ENCODE measurements around the gene RSAD1. TPM values are rescaled to one million over a fixed set of nuclear protein-coding genes. Genes with fewer than 3 reads are reported as not detected.

The RSAD1 gene
- total and polyA plus RNA-seq, 2 donors (not counting 3 experiments of a cell fraction or from before 2014, with no cell fraction given): 20.3 to 35.5 TPM

DNA sequence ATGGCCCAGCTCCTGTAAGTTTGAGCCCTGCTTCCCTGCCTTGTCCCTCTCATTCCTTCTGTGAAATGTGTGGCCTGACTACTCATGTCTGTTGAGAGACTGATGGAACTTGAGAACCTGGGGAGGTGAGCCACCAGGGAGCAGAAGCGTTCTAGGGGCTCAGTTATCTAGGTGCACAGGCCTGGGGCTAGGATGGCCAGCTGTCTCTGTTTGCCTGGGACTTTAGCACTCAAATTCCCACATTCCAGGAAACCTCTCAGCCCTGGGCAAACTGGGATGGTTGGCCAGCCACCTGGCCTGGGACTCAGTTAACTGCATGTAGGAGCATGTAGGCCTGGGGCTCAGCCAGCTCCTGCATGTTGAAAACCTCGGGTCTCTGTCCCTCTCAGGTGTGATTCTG lies 44.5 kb downstream of the RSAD1 start:
- dilution Hi-C loops (cut with MboI; ENCODE audit: extremely low pct_ligation_motif_present, low sequenced_read_pairs): no loop called here
- CTCF ChIA-PET: no interaction called here

More for the DNA sequence above, 44.5 kb downstream of the RSAD1 start:
- DNase-seq (ENCODE audit: low read depth, low spot score) (no peak), FAIRE-seq (no peak)
- H2AFZ ChIP-seq (ENCODE audit: low read depth, low read length): no peak overlapping the region
- H4K20me1 ChIP-seq (replicated peaks; ENCODE audit: control insufficient read depth, extremely low read depth, insufficient read depth, low read length): no peaks in the 10 kb centered on the region
- no peak overlapping the region for H3K4me3 ChIP-seq (replicated peaks in 1 of 3; ENCODE audit: insufficient read depth in 1 of 3, low read depth in 1 of 3, low read length in 3 of 3)
- H3K9me1 ChIP-seq (replicated peaks; ENCODE audit: control insufficient read depth, extremely low read depth, insufficient read depth, low read length): no peaks in the 10 kb centered on the region
- H3K9ac ChIP-seq (replicated peaks; ENCODE audit: extremely low read depth, insufficient read depth, low read length): no peak overlapping the region
- POLR2A ChIA-PET: no interaction called here
- intact Hi-C loops (cut with micrococcal nuclease): no loop called here
- no peak overlapping the region for H3K4me2 ChIP-seq (ENCODE audit: insufficient read depth, low read length)
- peaks cover 0 to 1% of the 10 kb centered on the region in 2 experiments for H3K27me3 ChIP-seq (ENCODE audit: control insufficient read depth in 2 of 2, insufficient read depth in 2 of 2, low read length in 2 of 2)
- no peaks in the 10 kb centered on the region for H3K79me2 ChIP-seq (ENCODE audit: control insufficient read depth, insufficient read depth, low read length)
- no peaks in the 10 kb centered on the region for H3K36me3 ChIP-seq (ENCODE audit: control insufficient read depth in 2 of 2, extremely low read depth in 1 of 2, insufficient read depth in 2 of 2, low read length in 2 of 2)
- H3K27ac ChIP-seq (ENCODE audit: insufficient read depth, low read depth, low read length): no peak overlapping the region
- H3K4me1 ChIP-seq (ENCODE audit: control insufficient read depth, extremely low read depth, insufficient read depth, low read length): peaks cover 5% of the 10 kb centered on the region
- H3K9me3 ChIP-seq (replicated peaks; ENCODE audit: control insufficient read depth, insufficient read depth, low read length): no peaks in the 10 kb centered on the region
- BruUV-seq (replicated peaks): no TSS peak
- TF ChIP-seq GATA2 (IDR thresholded peaks at IDR 0.05; ENCODE audit: insufficient read depth, insufficient read length, low read depth, low read length) (no peak), EZH2 (IDR thresholded peaks at IDR 0.05; ENCODE audit: borderline replicate concordance, low read depth, low read length, severe bottlenecking) (no peak), FOS (IDR thresholded peaks at IDR 0.05; ENCODE audit: borderline replicate concordance, insufficient read depth, low read length) (no peak), JUN (IDR thresholded peaks at IDR 0.05; ENCODE audit: borderline replicate concordance, insufficient read depth, insufficient read length, low read depth) (no peak), POLR2AphosphoS5 (IDR thresholded peaks at IDR 0.05; ENCODE audit: insufficient read depth, low read depth, low read length) (no peak), MYC (IDR thresholded peaks at IDR 0.05; ENCODE audit: low read depth, low read length) (no peak), POLR2A (IDR thresholded peaks at IDR 0.05; ENCODE audit: low read depth, low read length) (no peak)
- TF ChIP-seq, protein P1, sequence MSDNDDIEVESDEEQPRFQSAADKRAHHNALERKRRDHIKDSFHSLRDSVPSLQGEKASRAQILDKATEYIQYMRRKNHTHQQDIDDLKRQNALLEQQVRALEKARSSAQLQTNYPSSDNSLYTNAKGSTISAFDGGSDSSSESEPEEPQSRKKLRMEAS (IDR thresholded peaks at IDR 0.05; ENCODE audit: insufficient read depth, insufficient read length): no peak
- TF ChIP-seq, protein P2, sequence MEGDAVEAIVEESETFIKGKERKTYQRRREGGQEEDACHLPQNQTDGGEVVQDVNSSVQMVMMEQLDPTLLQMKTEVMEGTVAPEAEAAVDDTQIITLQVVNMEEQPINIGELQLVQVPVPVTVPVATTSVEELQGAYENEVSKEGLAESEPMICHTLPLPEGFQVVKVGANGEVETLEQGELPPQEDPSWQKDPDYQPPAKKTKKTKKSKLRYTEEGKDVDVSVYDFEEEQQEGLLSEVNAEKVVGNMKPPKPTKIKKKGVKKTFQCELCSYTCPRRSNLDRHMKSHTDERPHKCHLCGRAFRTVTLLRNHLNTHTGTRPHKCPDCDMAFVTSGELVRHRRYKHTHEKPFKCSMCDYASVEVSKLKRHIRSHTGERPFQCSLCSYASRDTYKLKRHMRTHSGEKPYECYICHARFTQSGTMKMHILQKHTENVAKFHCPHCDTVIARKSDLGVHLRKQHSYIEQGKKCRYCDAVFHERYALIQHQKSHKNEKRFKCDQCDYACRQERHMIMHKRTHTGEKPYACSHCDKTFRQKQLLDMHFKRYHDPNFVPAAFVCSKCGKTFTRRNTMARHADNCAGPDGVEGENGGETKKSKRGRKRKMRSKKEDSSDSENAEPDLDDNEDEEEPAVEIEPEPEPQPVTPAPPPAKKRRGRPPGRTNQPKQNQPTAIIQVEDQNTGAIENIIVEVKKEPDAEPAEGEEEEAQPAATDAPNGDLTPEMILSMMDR (IDR thresholded peaks at IDR 0.05; ENCODE audit: extremely low read depth in 1 of 2, insufficient read depth in 1 of 2, low read depth in 1 of 2, low read length in 2 of 2): no peak
